ENCODE data around the gene ACTN4. TPM values are rescaled to one million over a fixed set of nuclear protein-coding genes. Genes with fewer than 3 reads are reported as not detected.
A peak's percentile ranks its signal among the peaks of the same experiment; 100 is the strongest.

The ACTN4 gene
- total RNA-seq, 1 donor from 2014 or later, result 454 TPM

- peaks cover 64% of the 10 kb centered on the region for H3K36me3 ChIP-seq
- no peaks in the 10 kb centered on the region for H3K27me3 ChIP-seq (ENCODE audit: low read depth)
- intact Hi-C loops (cut with DNase I), result no loop called here
- ATAC-seq, result no peak
- H3K9me3 ChIP-seq, result no peaks in the 10 kb centered on the region
- DNase-seq, result no peak
- no peak overlapping the region for H3K4me3 ChIP-seq
- TF ChIP-seq CTCF (IDR thresholded peaks at IDR 0.05), result no peak
- peak overlapping the region; percentile 53 for H3K27ac ChIP-seq
- H3K4me1 ChIP-seq, result peaks cover 83% of the 10 kb centered on the region
These were observed 51.5 kb downstream of the ACTN4 start for GRCh38 chr19:38699027-38699346.

- Histone ChIP-seq H3K9me3 (no peaks in the 10 kb centered on the region), H3K36me3 (peaks cover 65% of the 10 kb centered on the region), H3K4me3 (no peak overlapping the region), H3K27ac (peak overlapping the region; percentile 59), H3K27me3 (ENCODE audit: low read depth) (no peaks in the 10 kb centered on the region), H3K4me1 (peaks cover 75% of the 10 kb centered on the region)
- intact Hi-C loops (cut with DNase I), result no loop called here
- DNase-seq (no peak), ATAC-seq (no peak)
- TF ChIP-seq CTCF (IDR thresholded peaks at IDR 0.05), result no peak
These were observed 52.3 kb downstream of the ACTN4 start for GRCh38 chr19:38699647-38700349.

- Histone ChIP-seq H3K27me3 (ENCODE audit: low read depth) (no peaks in the 10 kb centered on the region), H3K4me3 (no peak overlapping the region), H3K9me3 (no peaks in the 10 kb centered on the region), H3K27ac (peak overlapping the region; percentile 59), H3K4me1 (peaks cover 74% of the 10 kb centered on the region), H3K36me3 (peaks cover 71% of the 10 kb centered on the region)
- no peak for ATAC-seq
- no peak for TF ChIP-seq CTCF (IDR thresholded peaks at IDR 0.05)
- DNase-seq, result no peak
- intact Hi-C loops (cut with DNase I), result no loop called here
These were observed 53.0 kb downstream of the ACTN4 start for GRCh38 chr19:38700350-38700901.

GRCh38 chr19:38700902-38701454 is 53.5 kb downstream of the ACTN4 start:
- Histone ChIP-seq H3K9me3 (no peaks in the 10 kb centered on the region), H3K4me1 (peaks cover 73% of the 10 kb centered on the region), H3K36me3 (peaks cover 77% of the 10 kb centered on the region), H3K27me3 (ENCODE audit: low read depth) (no peaks in the 10 kb centered on the region), H3K27ac (peak overlapping the region; percentile 64), H3K4me3 (no peak overlapping the region)
- intact Hi-C loops (cut with DNase I), result no loop called here
- no peak for DNase-seq
- no peak for ATAC-seq
- no peak for TF ChIP-seq CTCF (IDR thresholded peaks at IDR 0.05)

- Histone ChIP-seq H3K4me3 (no peak overlapping the region), H3K27me3 (ENCODE audit: low read depth) (no peaks in the 10 kb centered on the region), H3K4me1 (peaks cover 73% of the 10 kb centered on the region), H3K27ac (peak overlapping the region; percentile 64), H3K9me3 (no peaks in the 10 kb centered on the region), H3K36me3 (peaks cover 78% of the 10 kb centered on the region)
- intact Hi-C loops (cut with DNase I), result no loop called here
- DNase-seq, result no peak
- ATAC-seq, result no peak
- TF ChIP-seq CTCF (IDR thresholded peaks at IDR 0.05), result no peak
These were observed 54.1 kb downstream of the ACTN4 start for GRCh38 chr19:38701455-38702063.
